GM21786 (cell line): Measurements from ENCODE around the gene ITGAL.
"Not testable (repeated sequence)": the region's sequence is repeated elsewhere in the genome, so short reads cannot be mapped to it uniquely, and the experiment has no call there.

Source experiments
- ATAC-seq: cut with Tn5 transposase; IDR thresholded peaks from one replicate; pipeline ENCODE4 v1.9.1; 2021; ENCODE audit not compliant: unreplicated experiment

The ITGAL gene

GRCh38 chr16:30457743-30458560 lies 14.6 kb upstream of the ITGAL start:
- ATAC-seq = no peak

DNA sequence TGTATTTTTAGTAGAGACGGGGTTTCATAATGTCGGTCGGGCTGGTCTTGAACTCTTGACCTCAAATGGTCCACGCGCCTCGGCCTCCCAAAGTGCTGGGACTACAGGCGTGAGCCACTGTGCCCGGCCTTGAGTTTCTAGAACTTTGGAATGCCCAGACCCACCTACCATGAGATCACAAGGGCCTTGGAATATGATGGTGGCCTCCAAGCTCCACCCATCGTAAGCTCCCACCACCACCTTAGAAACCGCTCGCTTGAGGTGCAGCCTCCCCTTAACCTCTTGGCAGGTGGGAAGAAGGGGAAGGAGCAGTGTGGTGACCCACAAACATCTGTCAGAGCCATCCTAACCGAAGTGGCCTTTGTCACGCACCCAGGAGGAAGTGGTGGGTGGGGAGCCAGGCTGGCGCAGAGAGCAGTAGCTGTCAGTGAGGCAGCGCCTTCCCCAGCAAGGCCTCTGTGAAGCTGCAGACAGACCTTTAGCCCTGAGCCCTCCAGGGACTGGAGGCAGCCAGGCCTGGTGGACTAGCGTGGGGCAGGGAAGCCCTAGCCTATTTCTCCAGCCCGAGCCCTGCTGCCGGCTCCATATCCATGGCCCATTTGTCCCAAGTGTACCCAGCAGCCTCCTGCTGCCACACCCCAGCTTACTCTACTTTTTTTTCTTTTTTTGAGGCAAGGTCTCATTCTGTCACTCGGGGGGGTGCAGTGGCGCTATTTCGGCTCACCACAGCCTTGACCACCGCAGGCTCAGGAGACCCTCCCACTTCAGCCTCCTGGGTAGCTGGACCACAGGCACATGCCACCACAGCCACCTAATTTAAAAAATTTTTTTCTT lies 13.8 kb upstream of the ITGAL start:
- ATAC-seq = peak; percentile 76

DNA sequence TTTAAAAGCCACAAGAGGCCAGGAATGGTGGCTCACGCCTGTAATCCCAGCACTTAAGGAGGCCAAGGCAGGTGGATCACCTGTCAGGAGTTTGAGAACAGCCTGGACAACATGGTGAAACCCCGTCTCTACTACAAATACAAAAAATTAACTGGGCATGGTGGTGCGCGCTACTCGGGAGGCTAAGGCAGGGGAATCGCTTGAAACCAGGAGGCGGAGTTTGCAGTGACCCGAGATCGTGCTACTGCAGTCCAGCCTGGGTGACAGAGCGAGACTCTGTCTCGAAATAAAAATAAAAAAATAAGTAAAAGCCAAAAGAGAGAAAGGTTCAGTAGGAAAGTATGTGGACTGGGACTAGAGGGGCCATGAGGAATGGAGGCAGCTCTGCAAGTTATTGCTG lies 13.1 kb upstream of the ITGAL start:
- no peak for ATAC-seq

- ATAC-seq = not testable (repeated sequence)
Observed at GRCh38 chr16:30461426-30461825, 11.1 kb upstream of the ITGAL start.

GRCh38 chr16:30464078-30464477 lies 8.5 kb upstream of the ITGAL start:
- ATAC-seq = no peak

- ATAC-seq = no peak
Observed at GRCh38 chr16:30470170-30470512, 2.4 kb upstream of the ITGAL start.

DNA sequence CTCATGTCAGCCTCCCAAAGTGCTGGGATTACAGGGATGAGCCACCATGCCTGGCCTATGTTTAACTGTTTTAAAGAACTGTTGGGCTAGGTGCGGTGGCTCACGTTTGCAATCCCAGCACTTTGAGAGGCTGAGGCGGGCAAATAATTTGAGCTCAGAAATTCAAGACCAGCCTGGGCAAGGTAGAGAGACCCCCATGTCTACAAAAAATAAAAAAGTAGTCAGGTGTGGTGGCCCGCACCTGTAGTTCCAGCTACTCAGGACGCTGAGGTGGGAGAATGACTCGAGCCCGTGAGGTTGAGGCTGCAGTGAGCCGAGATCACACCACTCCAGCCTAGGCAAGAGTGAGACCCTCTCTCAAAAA lies 1.9 kb upstream of the ITGAL start:
- no peak for ATAC-seq

DNA sequence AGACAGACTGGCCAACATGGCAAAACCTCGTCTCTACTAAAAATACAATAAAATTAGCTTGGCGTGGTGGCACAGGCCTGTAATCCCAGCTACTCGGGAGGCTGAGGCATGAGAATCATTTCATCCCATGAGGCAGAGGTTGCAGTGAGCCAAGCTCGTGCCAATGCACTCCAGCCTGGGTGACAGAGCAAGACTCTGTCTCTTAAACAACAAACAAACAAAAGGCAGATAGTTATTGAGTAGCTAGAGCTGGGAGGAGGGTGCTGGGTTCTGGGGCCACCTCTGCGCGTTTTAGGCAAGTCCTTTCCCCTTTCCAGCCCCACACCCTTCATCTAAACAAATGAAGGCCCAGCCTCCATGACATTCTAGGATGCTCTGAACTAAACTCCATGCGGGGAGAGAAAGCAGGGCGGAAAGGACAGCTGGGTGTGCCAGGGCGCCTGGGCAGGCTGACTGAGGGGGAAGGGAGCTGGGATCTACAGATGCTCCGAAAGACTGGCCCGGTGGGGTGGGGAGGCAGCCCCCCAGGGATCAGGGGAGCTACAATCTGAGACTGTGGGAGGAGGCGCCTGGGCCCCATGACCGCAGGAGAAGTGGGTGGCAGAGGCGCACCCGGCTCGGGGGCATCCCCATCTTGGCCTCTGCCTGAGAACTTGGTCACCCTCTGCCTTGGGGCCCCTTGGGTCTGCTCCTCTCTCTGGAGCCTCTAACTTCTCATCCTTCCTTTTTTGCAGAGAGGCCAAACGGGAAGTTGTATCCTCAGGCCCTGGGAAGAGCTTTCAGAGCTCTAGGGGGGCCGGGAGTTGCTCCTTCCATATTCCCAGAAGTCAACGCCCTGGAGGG lies 910 bp downstream of the ITGAL start:
- peak; percentile 27 for ATAC-seq

DNA sequence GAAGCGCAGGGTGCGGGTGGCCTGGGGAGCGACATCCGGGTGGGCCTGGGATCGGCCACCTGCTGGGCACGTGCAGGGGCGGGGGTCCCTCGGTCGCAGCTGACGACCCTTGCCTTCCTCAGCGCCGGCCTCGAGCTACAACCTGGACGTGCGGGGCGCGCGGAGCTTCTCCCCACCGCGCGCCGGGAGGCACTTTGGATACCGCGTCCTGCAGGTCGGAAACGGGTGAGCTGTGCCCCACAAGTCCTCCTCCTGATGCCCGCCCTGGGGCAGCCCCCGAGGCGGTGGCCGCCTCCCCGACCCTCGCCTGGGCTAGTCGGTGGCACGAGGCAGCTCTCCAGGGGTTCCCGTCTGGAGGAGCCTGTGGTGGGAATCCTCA lies 1.5 kb downstream of the ITGAL start:
- ATAC-seq = no peak

GRCh38 chr16:30474684-30475083 lies 2.1 kb downstream of the ITGAL start:
- no peak for ATAC-seq

GRCh38 chr16:30476991-30477390 lies 4.4 kb downstream of the ITGAL start:
- no peak for ATAC-seq

DNA sequence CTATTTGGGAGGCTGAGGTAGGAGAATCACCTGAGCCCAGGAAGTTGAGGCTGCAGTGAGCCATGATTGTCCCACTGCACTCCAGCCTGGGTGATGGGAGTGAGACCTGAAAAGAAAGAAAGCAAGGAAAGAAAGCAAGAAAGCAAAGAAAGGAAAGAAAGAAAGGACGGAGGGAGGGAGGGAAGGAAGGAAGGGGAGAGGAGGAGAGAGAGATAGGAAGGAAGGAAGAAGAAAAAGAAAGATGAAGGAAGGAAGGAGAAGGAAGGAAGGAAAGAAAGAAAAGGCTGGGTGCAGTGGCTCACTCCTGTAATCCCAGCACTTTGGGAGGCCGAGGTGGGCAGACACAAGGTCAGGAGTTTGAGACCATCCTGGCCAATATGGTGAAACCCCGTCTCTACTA lies 5.2 kb downstream of the ITGAL start:
- ATAC-seq = not testable (repeated sequence)

- no peak for ATAC-seq
Observed at GRCh38 chr16:30478766-30479478, 6.4 kb downstream of the ITGAL start.

DNA sequence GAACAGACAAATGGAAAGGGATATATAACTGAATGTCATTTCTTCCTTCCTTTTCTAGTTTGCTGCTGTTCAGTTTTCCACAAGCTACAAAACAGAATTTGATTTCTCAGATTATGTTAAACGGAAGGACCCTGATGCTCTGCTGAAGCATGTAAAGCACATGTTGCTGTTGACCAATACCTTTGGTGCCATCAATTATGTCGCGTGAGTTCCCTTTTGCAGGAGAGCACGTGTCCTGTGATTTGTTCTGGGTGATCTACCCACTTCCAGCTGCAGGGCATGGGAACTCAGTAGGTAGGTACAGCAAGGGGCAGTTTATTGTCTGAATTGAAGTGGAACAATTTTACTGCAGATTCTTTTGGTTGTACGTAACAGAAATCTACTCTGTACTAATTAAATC lies 8.8 kb downstream of the ITGAL start:
- ATAC-seq = no peak

- no peak for ATAC-seq
Observed at GRCh38 chr16:30482366-30482765, 9.8 kb downstream of the ITGAL start.

DNA sequence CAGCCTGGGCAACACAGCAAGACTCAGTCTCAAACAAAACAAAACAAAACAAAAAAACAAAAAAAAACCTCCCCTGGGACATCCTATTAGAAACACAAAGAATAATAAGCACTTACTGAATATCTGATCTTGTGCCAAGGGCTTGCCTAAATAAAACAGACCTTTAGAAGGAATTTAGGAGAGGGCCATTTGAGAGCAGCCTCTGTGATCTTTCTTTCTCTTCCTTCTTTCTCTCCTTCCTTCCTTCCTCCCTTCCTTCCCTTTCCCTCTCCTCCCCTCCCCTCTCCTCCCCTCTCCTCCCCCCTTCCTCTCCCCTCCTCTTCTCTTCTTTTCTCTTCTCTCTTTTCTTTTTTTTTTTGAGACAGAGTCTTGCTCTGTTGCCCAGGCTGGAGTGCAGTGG lies 12.3 kb downstream of the ITGAL start:
- no peak for ATAC-seq

- no peak for ATAC-seq
Observed at GRCh38 chr16:30485818-30486436, 13.4 kb downstream of the ITGAL start.

GRCh38 chr16:30488764-30489605 lies 16.4 kb downstream of the ITGAL start:
- ATAC-seq = no peak

DNA sequence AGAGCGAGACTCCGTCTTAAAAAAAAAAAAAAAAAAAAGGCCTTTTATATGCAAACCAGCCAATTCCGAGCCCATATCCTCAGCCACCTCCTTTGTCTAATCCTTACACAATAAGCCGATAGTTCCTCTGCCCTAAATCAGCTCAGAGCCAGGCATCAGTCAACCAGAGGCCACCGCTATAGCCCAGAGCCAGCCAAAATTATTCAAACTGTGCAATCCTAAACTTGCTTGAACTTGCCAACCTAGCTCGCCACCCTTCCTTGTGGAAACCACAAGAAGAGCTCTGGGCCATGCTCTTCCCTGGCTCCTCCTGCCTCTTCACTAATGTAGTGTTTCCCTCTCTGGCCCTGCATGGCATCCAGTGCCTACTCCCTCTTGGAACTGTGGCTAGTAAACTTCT lies 17.7 kb downstream of the ITGAL start:
- ATAC-seq = no peak

DNA sequence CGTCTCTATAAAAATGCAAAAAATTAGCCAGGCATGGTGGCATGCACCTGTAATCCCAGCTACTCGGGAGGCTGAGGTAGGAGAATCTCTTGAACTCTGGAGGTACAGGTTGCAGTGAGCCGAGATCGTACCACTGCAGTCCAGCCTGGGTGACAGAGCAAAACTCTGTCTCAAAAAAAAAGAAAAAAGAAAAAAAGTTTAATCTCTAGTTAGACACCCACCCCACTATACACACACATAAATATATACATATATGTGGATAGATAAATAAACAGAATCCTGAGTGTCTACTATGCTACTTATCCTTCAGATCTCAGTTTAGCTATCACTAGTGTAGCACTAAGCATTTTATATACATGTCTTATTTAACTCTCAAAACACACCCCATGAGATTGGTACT lies 18.7 kb downstream of the ITGAL start:
- no peak for ATAC-seq
